NCI-H187 treated with DMSO at 0.1 percent for 48 hours (cell line): ENCODE data around the gene BOD1.

Experiments
- DNase-seq: peaks from one replicate; lab custom pipeline; 2025; lab: John Stamatoyannopoulos, UW

Gene BOD1

DNA sequence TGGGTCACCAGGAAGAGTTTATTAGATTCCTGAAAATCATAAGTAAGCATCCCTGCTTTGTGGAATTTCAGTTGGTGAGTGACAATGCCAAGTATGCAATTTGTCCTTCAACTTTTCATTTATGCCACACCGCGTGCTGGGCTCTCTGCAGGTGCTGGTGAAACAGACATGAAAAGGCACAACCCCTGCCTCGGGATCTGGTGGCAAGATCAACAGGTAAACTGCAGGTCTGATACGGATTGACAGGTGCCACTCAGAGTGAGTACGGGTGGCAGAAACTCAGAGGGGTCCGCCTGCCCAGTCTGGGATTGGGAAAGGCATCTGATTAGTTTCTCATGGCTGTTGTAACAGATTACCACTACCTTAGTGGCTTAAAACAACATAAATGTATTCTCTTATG is 40.5 kb downstream of the BOD1 start:
- no peak for DNase-seq

GRCh38 chr5:173574983-173575382 is 41.5 kb downstream of the BOD1 start:
- no peak for DNase-seq

GRCh38 chr5:173573126-173573960 is 43.1 kb downstream of the BOD1 start:
- no peak for DNase-seq

- DNase-seq = no peak
Observed at GRCh38 chr5:173572431-173573125, 43.9 kb downstream of the BOD1 start.

GRCh38 chr5:173570321-173571090 is 45.9 kb downstream of the BOD1 start:
- DNase-seq = no peak

DNA sequence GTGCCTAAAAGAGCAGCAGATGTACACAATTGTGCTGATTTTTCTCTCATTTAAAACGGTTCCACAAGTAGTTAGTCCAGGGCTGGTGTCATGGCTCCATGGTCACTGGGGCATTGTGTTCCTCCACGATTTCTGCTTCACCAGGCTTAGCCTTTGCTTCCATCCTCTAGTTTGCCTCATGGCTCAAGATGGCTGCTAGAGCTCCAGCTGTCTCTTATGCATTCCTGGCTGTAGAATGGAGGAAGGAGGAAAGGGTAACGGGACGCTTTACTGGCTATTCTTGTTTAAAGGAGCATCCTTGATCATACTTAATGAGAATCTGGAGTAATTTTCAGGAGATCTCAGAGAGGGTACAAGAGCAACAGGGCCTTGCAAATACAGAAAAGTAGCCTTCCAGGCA is 47.7 kb downstream of the BOD1 start:
- DNase-seq = no peak

GRCh38 chr5:173568128-173568527 is 48.3 kb downstream of the BOD1 start:
- DNase-seq = no peak

GRCh38 chr5:173567548-173567947 is 48.9 kb downstream of the BOD1 start:
- DNase-seq = no peak

- no peak for DNase-seq
Observed at GRCh38 chr5:173565491-173566072, 50.9 kb downstream of the BOD1 start.

GRCh38 chr5:173564106-173564505 is 52.3 kb downstream of the BOD1 start:
- DNase-seq = no peak

- no peak for DNase-seq
Observed at GRCh38 chr5:173563246-173563645, 53.2 kb downstream of the BOD1 start.

DNA sequence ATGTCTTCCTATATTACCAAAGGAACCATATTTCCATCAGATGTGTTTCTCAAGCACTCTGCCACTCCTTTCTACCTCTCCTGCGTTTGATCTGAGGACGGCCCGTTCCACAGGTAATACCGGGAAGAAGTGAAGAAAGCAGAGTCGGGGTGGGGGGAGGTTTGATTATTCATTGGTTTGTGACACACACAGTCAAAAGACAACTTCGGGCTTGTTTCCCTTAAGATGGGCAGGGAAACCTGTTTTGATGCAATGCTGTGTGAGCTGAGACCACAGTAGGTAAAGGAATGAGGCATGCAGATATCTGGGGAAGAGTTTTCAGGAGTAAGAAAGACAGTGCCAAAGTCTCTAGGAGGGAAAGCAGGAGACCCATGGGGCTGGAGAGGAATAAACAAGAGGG is 54.0 kb downstream of the BOD1 start:
- DNase-seq = no peak
